SH-SY5Y (cell line): ENCODE results near the gene TREH.

Experiments
- GATA2 ChIP-seq: IDR thresholded peaks from 2 replicates; pipeline ENCODE4 v1.6.1; 2011; ENCODE audit warnings: mild to moderate bottlenecking, low read depth, low read length
- GATA3 ChIP-seq: IDR thresholded peaks from 2 replicates; pipeline ENCODE4 v1.6.1; 2011; ENCODE audit warnings: low read depth, mild to moderate bottlenecking, low read length, moderate library complexity

The TREH gene

GRCh38 chr11:118641397-118642019 lies 37.9 kb downstream of the TREH start:
- TF ChIP-seq GATA3 (no peak), GATA2 (no peak)

GRCh38 chr11:118640332-118641154 lies 38.9 kb downstream of the TREH start:
- TF ChIP-seq GATA3 (no peak), GATA2 (no peak)

GRCh38 chr11:118639899-118640298 lies 39.6 kb downstream of the TREH start:
- TF ChIP-seq GATA3: no peak
- no peak for TF ChIP-seq GATA2

- TF ChIP-seq GATA3 (no peak), GATA2 (no peak)
These were observed 40.7 kb downstream of the TREH start for GRCh38 chr11:118638726-118639125.

- TF ChIP-seq GATA3 (no peak), GATA2 (no peak)
These were observed 42.7 kb downstream of the TREH start for GRCh38 chr11:118636569-118637290.

GRCh38 chr11:118635642-118636041 lies 43.8 kb downstream of the TREH start:
- TF ChIP-seq GATA2 (no peak), GATA3 (no peak)

GRCh38 chr11:118635237-118635591 lies 44.2 kb downstream of the TREH start:
- TF ChIP-seq GATA3 (no peak), GATA2 (no peak)

- TF ChIP-seq GATA2 (no peak), GATA3 (no peak)
These were observed 44.8 kb downstream of the TREH start for GRCh38 chr11:118634431-118635236.

- no peak for TF ChIP-seq GATA2
- TF ChIP-seq GATA3: no peak
These were observed 45.5 kb downstream of the TREH start for GRCh38 chr11:118633979-118634378.

- TF ChIP-seq GATA2 (no peak), GATA3 (no peak)
These were observed 46.1 kb downstream of the TREH start for GRCh38 chr11:118633319-118633690.

GRCh38 chr11:118632577-118633318 lies 46.7 kb downstream of the TREH start:
- no peak for TF ChIP-seq GATA2
- no peak for TF ChIP-seq GATA3

GRCh38 chr11:118631142-118631909 lies 48.1 kb downstream of the TREH start:
- TF ChIP-seq GATA3 (no peak), GATA2 (no peak)
